GM23338 (cell line): ENCODE results near the gene BMAL1. TPM values are rescaled to one million over a fixed set of nuclear protein-coding genes. Genes with fewer than 3 reads are reported as not detected.

ENCODE experiments used
- ATAC-seq: fragments of 200-7000 bp; cut with Tn5 transposase; 3 replicates; pipeline ENCODE4 v1.9.1; 2020
- DNase-seq: peaks from one replicate; pipeline ENCODE4 v3.0.0-alpha.2; 2015; ENCODE audit warnings: low spot score
- H2AFZ ChIP-seq: fragments of 200-600 bp; sonication (generic); 2 replicates; pipeline ENCODE4 v1.8.0; 2016; ENCODE audit warnings: antibody characterized with exemption, mild to moderate bottlenecking, moderate library complexity
- H3F3A ChIP-seq: fragments of 200-600 bp; sonication (generic); replicated peaks from 2 replicates; pipeline ENCODE4 v1.8.0; 2017; ENCODE audit warnings: antibody characterized with exemption, mixed run types, low read depth
- H3K27ac ChIP-seq: fragments of 200-600 bp; sonication (generic); 2 replicates; pipeline ENCODE4 v1.6.1; 2016; ENCODE audit warnings: low read depth
- H3K27me3 ChIP-seq: fragments of 200-600 bp; sonication (generic); 2 replicates; pipeline ENCODE4 v1.8.0; 2016; ENCODE audit warnings: mild to moderate bottlenecking, mixed run types, moderate library complexity; ENCODE audit not compliant: insufficient read depth
- H3K36me3 ChIP-seq: fragments of 200-600 bp; sonication (generic); 2 replicates; pipeline ENCODE4 v1.8.0; 2016; ENCODE audit warnings: mild to moderate bottlenecking; ENCODE audit not compliant: insufficient read depth
- H3K4me1 ChIP-seq: fragments of 200-600 bp; sonication (generic); 2 replicates; pipeline ENCODE4 v1.8.0; 2016; ENCODE audit warnings: mild to moderate bottlenecking, moderate library complexity; ENCODE audit not compliant: insufficient read depth
- H3K4me2 ChIP-seq: fragments of 200-600 bp; sonication (generic); 2 replicates; pipeline ENCODE4 v1.7.1; 2017; ENCODE audit warnings: mixed run types
- H3K4me3 ChIP-seq: fragments of 200-600 bp; sonication (generic); 2 replicates; pipeline ENCODE4 v1.6.1; 2016; ENCODE audit warnings: mixed run types
- H3K79me2 ChIP-seq: fragments of 200-600 bp; sonication (generic); replicated peaks from 2 replicates; pipeline ENCODE4 v1.8.0; 2017; ENCODE audit warnings: mild to moderate bottlenecking; ENCODE audit not compliant: insufficient read depth
- H3K9me2 ChIP-seq: fragments of 200-600 bp; sonication (generic); 2 replicates; pipeline ENCODE4 v1.8.0; 2017; ENCODE audit not compliant: insufficient read depth
- H4K20me1 ChIP-seq: fragments of 200-600 bp; sonication (generic); replicated peaks from 2 replicates; pipeline ENCODE4 v1.8.0; 2017; ENCODE audit warnings: mild to moderate bottlenecking; ENCODE audit not compliant: insufficient read depth
- H3K27ac Mint-ChIP-seq: 2 replicates; pipeline ENCODE4 v1.8.0; 2020; ENCODE audit warnings: inconsistent platforms, mild to moderate bottlenecking, moderate library complexity, mixed read lengths
- H3K27me3 Mint-ChIP-seq: 3 replicates; pipeline ENCODE4 v1.8.0; 2022; ENCODE audit warnings: low read depth, mild to moderate bottlenecking, moderate library complexity, mixed read lengths, inconsistent platforms; ENCODE audit not compliant: insufficient read depth, poor library complexity
- H3K36me3 Mint-ChIP-seq: 3 replicates; pipeline ENCODE4 v1.8.0; 2021; ENCODE audit warnings: low read depth, mild to moderate bottlenecking, inconsistent platforms, moderate library complexity, mixed read lengths
- H3K4me1 Mint-ChIP-seq: 3 replicates; pipeline ENCODE4 v1.8.0; 2020; ENCODE audit warnings: mild to moderate bottlenecking, inconsistent platforms, mixed read lengths
- H3K4me3 Mint-ChIP-seq: 3 replicates; pipeline ENCODE4 v1.8.0; 2021; ENCODE audit warnings: moderate library complexity, mild to moderate bottlenecking, inconsistent platforms, mixed read lengths
- H3K9me3 Mint-ChIP-seq: 3 replicates; pipeline ENCODE4 v1.8.0; 2020; ENCODE audit warnings: moderate library complexity, mild to moderate bottlenecking, inconsistent platforms, mixed read lengths
- EZH2 ChIP-seq: fragments of 200-600 bp; sonication (generic); IDR thresholded peaks from one replicate; pipeline ENCODE4 v1.8.0; 2017; ENCODE audit warnings: antibody characterized with exemption, mild to moderate bottlenecking, low read depth; ENCODE audit not compliant: unreplicated experiment
- EZH2phosphoT487 ChIP-seq: fragments of 200-600 bp; sonication (generic); IDR thresholded peaks from one replicate; pipeline ENCODE4 v1.8.1; 2018; ENCODE audit warnings: antibody characterized with exemption; ENCODE audit not compliant: unreplicated experiment
- POLR2AphosphoS5 ChIP-seq: IDR thresholded peaks from 2 replicates; pipeline ENCODE4 v1.6.1; 2016; ENCODE audit warnings: antibody characterized with exemption, low read depth
- polyA plus RNA-seq: library from polyadenylated mRNA; unstranded; fragments of >200 nt; fragmentation: Nextera tagmentation; extraction: Ambion mirVana; gene quantifications from 2 replicates; pipeline ENCODE4 v1.2.1, GENCODE V29; 2016
- total RNA-seq: library from RNA; depleted of rRNA; stranded (reverse); fragments of >200 nt; shearing (Covaris generic); gene quantifications from 2 replicates; pipeline ENCODE4 v1.2.3, GENCODE V29; 2014
- TF ChIP-seq, protein P1 (sequence below): IDR thresholded peaks from 2 replicates; pipeline ENCODE4 v1.6.1; 2016; ENCODE audit warnings: antibody characterized with exemption
- TF ChIP-seq, protein P2 (sequence below): IDR thresholded peaks from one replicate; pipeline ENCODE4 v1.6.1; 2018; ENCODE audit warnings: antibody characterized with exemption; ENCODE audit not compliant: unreplicated experiment
- TF ChIP-seq, protein P3 (sequence below): fragments of 250-450 bp; sonication (Bioruptor Pico); IDR thresholded peaks from 2 replicates; pipeline ENCODE4 v1.5.0; 2020; ENCODE audit warnings: mild to moderate bottlenecking, moderate library complexity
- TF ChIP-seq, protein P4 (sequence below), 2 experiments: fragments of 200-600 bp in 1 of 2; sonication (generic) in 1 of 2; conservative IDR thresholded peaks; 2 replicates each; pipeline versions ENCODE4 v1.5.1 to v1.6.1; 2016 to 2017; ENCODE audit warnings: antibody characterized with exemption in 2 of 2, low read depth in 2 of 2, mild to moderate bottlenecking in 2 of 2, moderate library complexity in 1 of 2

The BMAL1 gene
- total and polyA plus RNA-seq, 2 experiments from 2014 or later, result 5.1 to 7.2 TPM

DNA sequence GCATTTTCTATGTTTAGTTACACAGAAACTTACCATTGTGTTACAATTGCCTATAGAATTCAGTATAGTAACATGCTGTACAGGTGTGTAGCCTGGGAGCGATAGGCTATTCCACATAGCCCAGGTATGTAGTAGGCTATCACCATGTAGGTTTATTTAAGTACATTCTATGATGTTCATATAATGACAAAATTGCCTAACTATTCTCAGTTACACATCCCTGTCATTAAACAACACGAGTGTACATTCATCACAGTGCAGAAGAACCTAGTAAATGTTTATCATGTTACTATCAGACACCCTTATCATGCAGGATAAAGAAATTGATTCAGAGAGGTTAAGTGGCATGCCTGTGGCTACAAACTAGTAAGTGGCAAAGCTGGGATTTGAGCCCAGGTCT, 28.4 kb upstream of the BMAL1 start:
- DNase-seq (no peak), ATAC-seq (no peak)
- Histone ChIP-seq H3K27me3 (no peaks in the 10 kb centered on the region), H2AFZ (no peak overlapping the region), H3K4me1 (no peaks in the 10 kb centered on the region), H3F3A (no peaks in the 10 kb centered on the region), H3K9me2 (0 out of 2 replicates have a peak, but pooled peaks cover 2% of the 10 kb centered on the region), H3K27ac (no peak overlapping the region), H3K79me2 (no peaks in the 10 kb centered on the region), H4K20me1 (no peaks in the 10 kb centered on the region), H3K4me2 (no peak overlapping the region), H3K4me3 (no peak overlapping the region), H3K36me3 (no peaks in the 10 kb centered on the region)
- Mint-ChIP-seq H3K27ac (no peak overlapping the region), H3K4me1 (peaks cover 2% of the 10 kb centered on the region; the same call in 1 of the 3 replicates), H3K9me3 (no peaks in the 10 kb centered on the region), H3K4me3 (no peak overlapping the region), H3K36me3 (no peaks in the 10 kb centered on the region), H3K27me3 (peaks cover 5% of the 10 kb centered on the region)
- TF ChIP-seq, protein P1, sequence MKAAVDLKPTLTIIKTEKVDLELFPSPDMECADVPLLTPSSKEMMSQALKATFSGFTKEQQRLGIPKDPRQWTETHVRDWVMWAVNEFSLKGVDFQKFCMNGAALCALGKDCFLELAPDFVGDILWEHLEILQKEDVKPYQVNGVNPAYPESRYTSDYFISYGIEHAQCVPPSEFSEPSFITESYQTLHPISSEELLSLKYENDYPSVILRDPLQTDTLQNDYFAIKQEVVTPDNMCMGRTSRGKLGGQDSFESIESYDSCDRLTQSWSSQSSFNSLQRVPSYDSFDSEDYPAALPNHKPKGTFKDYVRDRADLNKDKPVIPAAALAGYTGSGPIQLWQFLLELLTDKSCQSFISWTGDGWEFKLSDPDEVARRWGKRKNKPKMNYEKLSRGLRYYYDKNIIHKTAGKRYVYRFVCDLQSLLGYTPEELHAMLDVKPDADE, result no peak

DNA sequence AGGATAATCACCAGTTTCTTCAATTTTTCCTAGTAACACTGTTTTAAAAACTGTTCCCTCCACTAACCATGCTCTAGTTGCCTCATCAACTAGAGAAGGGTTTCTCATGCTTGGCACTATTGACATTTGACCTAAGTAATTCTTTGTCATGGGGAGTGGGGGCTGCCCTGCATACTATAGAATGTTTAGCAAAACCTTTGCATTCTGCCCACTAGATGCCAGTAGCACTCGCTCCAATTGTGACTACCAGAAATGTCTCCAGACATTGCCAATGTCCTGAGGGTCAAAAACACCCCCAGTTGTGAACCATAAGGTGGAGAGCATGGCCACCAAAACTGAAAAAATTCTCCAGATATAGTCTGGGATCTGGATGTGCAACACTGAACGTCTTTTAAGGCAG, 27.6 kb upstream of the BMAL1 start:
- DNase-seq (peak; percentile 45), ATAC-seq (peak; percentile 57)
- Histone ChIP-seq H3K4me3 (no peak overlapping the region), H3K79me2 (no peaks in the 10 kb centered on the region), H3K36me3 (no peaks in the 10 kb centered on the region), H3K9me2 (0 out of 2 replicates have a peak, but pooled peaks cover 5% of the 10 kb centered on the region), H3K27me3 (no peaks in the 10 kb centered on the region), H3K27ac (no peak overlapping the region), H4K20me1 (no peaks in the 10 kb centered on the region), H3K4me1 (no peaks in the 10 kb centered on the region), H3K4me2 (no peak overlapping the region), H2AFZ (no peak overlapping the region), H3F3A (no peaks in the 10 kb centered on the region)
- Mint-ChIP-seq H3K27me3 (peaks cover 3% of the 10 kb centered on the region), H3K4me1 (no peaks in the 10 kb centered on the region), H3K36me3 (no peaks in the 10 kb centered on the region), H3K27ac (no peak overlapping the region), H3K4me3 (no peak overlapping the region), H3K9me3 (no peaks in the 10 kb centered on the region)
- TF ChIP-seq POLR2AphosphoS5 (no peak), EZH2phosphoT487 (no peak), EZH2 (no peak)
- TF ChIP-seq, protein P2, sequence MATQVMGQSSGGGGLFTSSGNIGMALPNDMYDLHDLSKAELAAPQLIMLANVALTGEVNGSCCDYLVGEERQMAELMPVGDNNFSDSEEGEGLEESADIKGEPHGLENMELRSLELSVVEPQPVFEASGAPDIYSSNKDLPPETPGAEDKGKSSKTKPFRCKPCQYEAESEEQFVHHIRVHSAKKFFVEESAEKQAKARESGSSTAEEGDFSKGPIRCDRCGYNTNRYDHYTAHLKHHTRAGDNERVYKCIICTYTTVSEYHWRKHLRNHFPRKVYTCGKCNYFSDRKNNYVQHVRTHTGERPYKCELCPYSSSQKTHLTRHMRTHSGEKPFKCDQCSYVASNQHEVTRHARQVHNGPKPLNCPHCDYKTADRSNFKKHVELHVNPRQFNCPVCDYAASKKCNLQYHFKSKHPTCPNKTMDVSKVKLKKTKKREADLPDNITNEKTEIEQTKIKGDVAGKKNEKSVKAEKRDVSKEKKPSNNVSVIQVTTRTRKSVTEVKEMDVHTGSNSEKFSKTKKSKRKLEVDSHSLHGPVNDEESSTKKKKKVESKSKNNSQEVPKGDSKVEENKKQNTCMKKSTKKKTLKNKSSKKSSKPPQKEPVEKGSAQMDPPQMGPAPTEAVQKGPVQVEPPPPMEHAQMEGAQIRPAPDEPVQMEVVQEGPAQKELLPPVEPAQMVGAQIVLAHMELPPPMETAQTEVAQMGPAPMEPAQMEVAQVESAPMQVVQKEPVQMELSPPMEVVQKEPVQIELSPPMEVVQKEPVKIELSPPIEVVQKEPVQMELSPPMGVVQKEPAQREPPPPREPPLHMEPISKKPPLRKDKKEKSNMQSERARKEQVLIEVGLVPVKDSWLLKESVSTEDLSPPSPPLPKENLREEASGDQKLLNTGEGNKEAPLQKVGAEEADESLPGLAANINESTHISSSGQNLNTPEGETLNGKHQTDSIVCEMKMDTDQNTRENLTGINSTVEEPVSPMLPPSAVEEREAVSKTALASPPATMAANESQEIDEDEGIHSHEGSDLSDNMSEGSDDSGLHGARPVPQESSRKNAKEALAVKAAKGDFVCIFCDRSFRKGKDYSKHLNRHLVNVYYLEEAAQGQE, result no peak
- TF ChIP-seq, protein P3, sequence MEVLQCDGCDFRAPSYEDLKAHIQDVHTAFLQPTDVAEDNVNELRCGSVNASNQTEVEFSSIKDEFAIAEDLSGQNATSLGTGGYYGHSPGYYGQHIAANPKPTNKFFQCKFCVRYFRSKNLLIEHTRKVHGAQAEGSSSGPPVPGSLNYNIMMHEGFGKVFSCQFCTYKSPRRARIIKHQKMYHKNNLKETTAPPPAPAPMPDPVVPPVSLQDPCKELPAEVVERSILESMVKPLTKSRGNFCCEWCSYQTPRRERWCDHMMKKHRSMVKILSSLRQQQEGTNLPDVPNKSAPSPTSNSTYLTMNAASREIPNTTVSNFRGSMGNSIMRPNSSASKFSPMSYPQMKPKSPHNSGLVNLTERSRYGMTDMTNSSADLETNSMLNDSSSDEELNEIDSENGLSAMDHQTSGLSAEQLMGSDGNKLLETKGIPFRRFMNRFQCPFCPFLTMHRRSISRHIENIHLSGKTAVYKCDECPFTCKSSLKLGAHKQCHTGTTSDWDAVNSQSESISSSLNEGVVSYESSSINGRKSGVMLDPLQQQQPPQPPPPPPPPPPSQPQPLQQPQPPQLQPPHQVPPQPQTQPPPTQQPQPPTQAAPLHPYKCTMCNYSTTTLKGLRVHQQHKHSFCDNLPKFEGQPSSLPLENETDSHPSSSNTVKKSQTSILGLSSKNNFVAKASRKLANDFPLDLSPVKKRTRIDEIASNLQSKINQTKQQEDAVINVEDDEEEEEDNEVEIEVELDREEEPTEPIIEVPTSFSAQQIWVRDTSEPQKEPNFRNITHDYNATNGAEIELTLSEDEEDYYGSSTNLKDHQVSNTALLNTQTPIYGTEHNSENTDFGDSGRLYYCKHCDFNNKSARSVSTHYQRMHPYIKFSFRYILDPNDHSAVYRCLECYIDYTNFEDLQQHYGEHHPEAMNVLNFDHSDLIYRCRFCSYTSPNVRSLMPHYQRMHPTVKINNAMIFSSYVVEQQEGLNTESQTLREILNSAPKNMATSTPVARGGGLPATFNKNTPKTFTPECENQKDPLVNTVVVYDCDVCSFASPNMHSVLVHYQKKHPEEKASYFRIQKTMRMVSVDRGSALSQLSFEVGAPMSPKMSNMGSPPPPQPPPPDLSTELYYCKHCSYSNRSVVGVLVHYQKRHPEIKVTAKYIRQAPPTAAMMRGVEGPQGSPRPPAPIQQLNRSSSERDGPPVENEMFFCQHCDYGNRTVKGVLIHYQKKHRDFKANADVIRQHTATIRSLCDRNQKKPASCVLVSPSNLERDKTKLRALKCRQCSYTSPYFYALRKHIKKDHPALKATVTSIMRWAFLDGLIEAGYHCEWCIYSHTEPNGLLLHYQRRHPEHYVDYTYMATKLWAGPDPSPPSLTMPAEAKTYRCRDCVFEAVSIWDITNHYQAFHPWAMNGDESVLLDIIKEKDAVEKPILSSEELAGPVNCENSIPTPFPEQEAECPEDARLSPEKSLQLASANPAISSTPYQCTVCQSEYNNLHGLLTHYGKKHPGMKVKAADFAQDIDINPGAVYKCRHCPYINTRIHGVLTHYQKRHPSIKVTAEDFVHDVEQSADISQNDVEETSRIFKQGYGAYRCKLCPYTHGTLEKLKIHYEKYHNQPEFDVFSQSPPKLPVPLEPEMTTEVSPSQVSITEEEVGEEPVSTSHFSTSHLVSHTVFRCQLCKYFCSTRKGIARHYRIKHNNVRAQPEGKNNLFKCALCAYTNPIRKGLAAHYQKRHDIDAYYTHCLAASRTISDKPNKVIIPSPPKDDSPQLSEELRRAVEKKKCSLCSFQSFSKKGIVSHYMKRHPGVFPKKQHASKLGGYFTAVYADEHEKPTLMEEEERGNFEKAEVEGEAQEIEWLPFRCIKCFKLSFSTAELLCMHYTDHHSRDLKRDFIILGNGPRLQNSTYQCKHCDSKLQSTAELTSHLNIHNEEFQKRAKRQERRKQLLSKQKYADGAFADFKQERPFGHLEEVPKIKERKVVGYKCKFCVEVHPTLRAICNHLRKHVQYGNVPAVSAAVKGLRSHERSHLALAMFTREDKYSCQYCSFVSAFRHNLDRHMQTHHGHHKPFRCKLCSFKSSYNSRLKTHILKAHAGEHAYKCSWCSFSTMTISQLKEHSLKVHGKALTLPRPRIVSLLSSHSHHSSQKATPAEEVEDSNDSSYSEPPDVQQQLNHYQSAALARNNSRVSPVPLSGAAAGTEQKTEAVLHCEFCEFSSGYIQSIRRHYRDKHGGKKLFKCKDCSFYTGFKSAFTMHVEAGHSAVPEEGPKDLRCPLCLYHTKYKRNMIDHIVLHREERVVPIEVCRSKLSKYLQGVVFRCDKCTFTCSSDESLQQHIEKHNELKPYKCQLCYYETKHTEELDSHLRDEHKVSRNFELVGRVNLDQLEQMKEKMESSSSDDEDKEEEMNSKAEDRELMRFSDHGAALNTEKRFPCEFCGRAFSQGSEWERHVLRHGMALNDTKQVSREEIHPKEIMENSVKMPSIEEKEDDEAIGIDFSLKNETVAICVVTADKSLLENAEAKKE (CRISPR knock-in tag), result no peak
- TF ChIP-seq, protein P4, sequence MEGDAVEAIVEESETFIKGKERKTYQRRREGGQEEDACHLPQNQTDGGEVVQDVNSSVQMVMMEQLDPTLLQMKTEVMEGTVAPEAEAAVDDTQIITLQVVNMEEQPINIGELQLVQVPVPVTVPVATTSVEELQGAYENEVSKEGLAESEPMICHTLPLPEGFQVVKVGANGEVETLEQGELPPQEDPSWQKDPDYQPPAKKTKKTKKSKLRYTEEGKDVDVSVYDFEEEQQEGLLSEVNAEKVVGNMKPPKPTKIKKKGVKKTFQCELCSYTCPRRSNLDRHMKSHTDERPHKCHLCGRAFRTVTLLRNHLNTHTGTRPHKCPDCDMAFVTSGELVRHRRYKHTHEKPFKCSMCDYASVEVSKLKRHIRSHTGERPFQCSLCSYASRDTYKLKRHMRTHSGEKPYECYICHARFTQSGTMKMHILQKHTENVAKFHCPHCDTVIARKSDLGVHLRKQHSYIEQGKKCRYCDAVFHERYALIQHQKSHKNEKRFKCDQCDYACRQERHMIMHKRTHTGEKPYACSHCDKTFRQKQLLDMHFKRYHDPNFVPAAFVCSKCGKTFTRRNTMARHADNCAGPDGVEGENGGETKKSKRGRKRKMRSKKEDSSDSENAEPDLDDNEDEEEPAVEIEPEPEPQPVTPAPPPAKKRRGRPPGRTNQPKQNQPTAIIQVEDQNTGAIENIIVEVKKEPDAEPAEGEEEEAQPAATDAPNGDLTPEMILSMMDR (conservative IDR thresholded peaks at IDR 0.05; ENCODE audit: low read depth in 2 of 2), result peak; percentile 25 to 36; a peak in 2 of 4 replicates
